ENCODE data around the gene TXNRD3. TPM values are rescaled to one million over a fixed set of nuclear protein-coding genes. Genes with fewer than 3 reads are reported as not detected.
"Not testable (repeated sequence)": the region's sequence is repeated elsewhere in the genome, so short reads cannot be mapped to it uniquely, and the experiment has no call there.

TXNRD3 gene
- total RNA-seq, 1 donor from 2014 or later, result 19.3 TPM

GRCh38 chr3:126595479-126595878 is 59.4 kb downstream of the TXNRD3 start:
- DNase-seq (ENCODE audit: low spot score), result not testable (repeated sequence)

GRCh38 chr3:126591515-126591914 is 63.4 kb downstream of the TXNRD3 start:
- DNase-seq (ENCODE audit: low spot score), result not testable (repeated sequence)

GRCh38 chr3:126582311-126582710 is 72.6 kb downstream of the TXNRD3 start:
- DNase-seq (ENCODE audit: low spot score), result no peak

GRCh38 chr3:126581569-126581968 is 73.4 kb downstream of the TXNRD3 start:
- DNase-seq (ENCODE audit: low spot score), result no peak

GRCh38 chr3:126580746-126581145 is 74.2 kb downstream of the TXNRD3 start:
- DNase-seq (ENCODE audit: low spot score), result no peak

- DNase-seq (ENCODE audit: low spot score), result no peak
Measured at GRCh38 chr3:126578702-126579101, 76.2 kb downstream of the TXNRD3 start.

GRCh38 chr3:126577261-126577660 is 77.7 kb downstream of the TXNRD3 start:
- no peak for DNase-seq (ENCODE audit: low spot score)

GRCh38 chr3:126573492-126574117 is 81.3 kb downstream of the TXNRD3 start:
- DNase-seq (ENCODE audit: low spot score), result no peak

- DNase-seq (ENCODE audit: low spot score), result no peak
Measured at GRCh38 chr3:126571078-126571477, 83.8 kb downstream of the TXNRD3 start.

- DNase-seq (ENCODE audit: low spot score), result no peak
Measured at GRCh38 chr3:126570103-126570541, 84.8 kb downstream of the TXNRD3 start.

GRCh38 chr3:126569390-126569975 is 85.4 kb downstream of the TXNRD3 start:
- DNase-seq (ENCODE audit: low spot score), result no peak

- no peak for DNase-seq (ENCODE audit: low spot score)
Measured at GRCh38 chr3:126568776-126569342, 86.1 kb downstream of the TXNRD3 start.

- DNase-seq (ENCODE audit: low spot score), result no peak
Measured at GRCh38 chr3:126567696-126568438, 87.1 kb downstream of the TXNRD3 start.

- DNase-seq (ENCODE audit: low spot score), result no peak
Measured at GRCh38 chr3:126562737-126563276, 92.1 kb downstream of the TXNRD3 start.

GRCh38 chr3:126558336-126559071 is 96.4 kb downstream of the TXNRD3 start, which contains the start of gene C3orf22:
Gene C3orf22 (minus strand): TSS chr3:126558932. CDS start chr3:126553390, 5,542 bp downstream.
- no peak for DNase-seq (ENCODE audit: low spot score)

GRCh38 chr3:126557761-126558160 is 97.2 kb downstream of the TXNRD3 start:
- DNase-seq (ENCODE audit: low spot score), result no peak

GRCh38 chr3:126557415-126557745 is 97.5 kb downstream of the TXNRD3 start:
- DNase-seq (ENCODE audit: low spot score), result no peak
